HG03520 (cell line): Measurements from ENCODE around the gene CYP4V2.
A peak's percentile ranks its signal among the peaks of the same experiment; 100 is the strongest.

Experiments
- ATAC-seq: cut with Tn5 transposase; IDR thresholded peaks from one replicate; pipeline ENCODE4 v1.9.1; 2021; ENCODE audit warnings: mild to moderate bottlenecking, moderate library complexity; ENCODE audit not compliant: unreplicated experiment

Gene CYP4V2

DNA sequence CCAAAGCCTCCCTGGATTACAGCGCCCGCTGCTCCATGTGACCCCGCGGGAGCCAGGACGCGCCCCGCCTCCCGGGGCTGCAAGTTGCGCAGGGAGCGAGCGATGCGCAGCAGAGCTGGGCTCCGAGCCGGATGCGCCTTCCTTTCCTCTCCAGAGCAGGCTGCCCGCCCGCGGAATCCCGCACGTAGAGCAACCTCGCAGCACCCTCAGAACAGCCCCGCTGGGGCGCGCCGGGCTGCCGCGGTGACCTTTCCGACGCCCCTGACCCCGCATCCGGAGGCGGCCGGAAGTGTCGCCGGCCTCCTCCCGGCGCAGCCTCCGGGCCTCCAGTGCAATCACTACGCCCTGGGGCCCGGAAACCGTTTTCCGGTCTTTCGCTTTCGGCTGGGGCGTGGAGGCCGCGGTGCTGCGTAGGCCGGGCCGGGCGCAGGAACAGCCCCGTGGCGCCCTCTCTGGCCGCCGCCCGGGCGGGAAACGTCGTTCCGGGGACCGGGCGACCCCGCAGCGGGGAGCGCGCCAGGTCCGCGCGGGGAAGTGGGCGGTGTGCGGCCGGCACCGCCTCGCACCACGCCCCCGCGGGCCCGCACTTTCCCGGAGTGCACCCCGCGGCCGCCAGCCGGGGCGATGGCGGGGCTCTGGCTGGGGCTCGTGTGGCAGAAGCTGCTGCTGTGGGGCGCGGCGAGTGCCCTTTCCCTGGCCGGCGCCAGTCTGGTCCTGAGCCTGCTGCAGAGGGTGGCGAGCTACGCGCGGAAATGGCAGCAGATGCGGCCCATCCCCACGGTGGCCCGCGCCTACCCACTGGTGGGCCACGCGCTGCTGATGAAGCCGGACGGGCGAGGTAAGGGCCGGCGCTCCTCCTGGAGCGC lies at the start of gene CYP4V2:
Gene CYP4V2 (plus strand): TSS at position 368 of the 866 bp plus-strand sequence. CDS start 257 bp downstream, at position 625.
- ATAC-seq: peak; percentile 84

DNA sequence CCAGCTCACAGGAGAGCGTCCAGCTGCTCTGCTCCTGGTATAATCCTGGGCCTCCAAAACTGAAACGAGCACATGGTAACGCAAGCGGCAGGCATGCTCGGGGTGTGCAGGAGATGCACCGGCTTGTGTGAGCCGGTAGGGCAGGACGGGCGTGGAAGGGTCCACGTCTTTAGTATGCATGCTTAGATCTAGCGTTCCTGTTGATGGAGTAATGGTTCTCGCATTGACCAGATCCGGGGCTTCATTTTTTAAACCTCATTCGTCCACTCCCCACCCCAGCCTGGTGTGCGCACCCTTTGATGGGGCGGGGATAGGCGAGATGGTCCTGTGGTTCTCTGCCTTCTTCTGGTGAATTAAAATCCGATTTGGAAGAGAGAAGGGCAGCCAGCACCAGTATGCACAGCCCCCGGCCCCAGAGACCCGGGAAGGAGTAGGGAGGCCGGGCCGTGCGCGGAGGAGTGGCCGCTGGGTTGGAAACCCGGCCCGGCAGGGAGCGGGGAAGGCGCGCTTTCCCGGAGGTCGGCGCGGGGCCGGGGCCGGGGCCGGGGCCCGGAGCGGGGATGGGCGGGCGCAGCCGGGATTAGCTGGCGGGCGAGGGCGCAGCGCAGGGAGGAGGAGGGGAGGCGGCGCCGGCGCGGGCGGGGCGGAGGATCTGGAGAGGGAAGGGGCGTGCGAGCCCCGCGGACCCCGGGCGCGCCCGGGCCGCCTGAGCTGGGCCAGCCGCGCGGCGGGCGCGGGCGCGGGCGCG lies 47.0 kb upstream of the CYP4V2 start:
- ATAC-seq: peak; percentile 59

DNA sequence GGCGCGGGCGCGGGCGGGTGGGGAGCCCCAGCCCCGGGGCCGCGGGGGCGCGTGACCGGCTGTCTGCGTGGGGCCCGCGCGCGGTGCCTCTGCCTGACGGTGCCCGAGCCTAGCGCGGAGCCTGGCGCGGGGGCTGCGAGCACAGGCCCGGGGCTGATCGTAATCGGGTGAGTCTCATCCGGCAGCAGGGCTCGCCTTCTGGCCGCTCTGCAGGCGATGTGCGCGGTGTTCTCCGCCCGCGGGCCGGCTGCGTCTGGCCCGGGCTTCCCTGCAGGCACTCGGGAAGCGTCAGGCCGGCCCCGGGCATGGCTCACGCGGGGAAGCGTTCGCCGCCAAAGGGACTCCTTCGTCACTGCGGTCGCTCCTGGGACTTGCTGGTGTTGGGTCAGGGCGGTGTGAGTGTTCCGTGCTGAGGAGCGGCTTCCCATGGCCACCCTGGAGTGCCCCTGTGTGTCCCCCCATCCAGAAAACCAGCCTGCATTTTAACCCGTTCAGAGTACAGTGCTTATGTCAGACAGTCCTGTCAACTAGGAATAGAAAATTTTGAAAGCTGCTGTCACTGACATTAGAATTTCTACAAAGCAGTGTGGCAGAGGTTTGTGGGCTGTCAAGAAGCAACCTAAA lies 46.3 kb upstream of the CYP4V2 start:
- ATAC-seq: peak; percentile 33

DNA sequence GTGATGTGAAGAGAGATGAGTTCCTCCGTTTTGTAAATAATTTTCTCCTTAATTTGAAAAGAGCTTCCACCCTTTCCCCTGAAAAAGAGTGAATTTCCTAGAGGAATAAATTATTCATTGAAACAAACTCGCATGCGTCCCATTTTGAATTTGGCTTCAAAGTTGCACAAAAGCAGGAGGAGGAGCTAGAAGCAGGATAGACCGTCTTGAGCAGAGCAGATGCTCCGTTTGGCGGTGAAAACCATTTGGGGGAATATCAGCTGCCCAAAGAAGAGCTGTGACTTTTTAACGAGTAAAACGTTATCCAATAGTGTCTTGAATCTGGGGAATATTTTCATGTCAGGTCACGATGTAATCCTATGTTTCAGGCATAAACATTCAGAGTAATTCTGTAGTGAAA lies 44.9 kb upstream of the CYP4V2 start:
- ATAC-seq: no peak

DNA sequence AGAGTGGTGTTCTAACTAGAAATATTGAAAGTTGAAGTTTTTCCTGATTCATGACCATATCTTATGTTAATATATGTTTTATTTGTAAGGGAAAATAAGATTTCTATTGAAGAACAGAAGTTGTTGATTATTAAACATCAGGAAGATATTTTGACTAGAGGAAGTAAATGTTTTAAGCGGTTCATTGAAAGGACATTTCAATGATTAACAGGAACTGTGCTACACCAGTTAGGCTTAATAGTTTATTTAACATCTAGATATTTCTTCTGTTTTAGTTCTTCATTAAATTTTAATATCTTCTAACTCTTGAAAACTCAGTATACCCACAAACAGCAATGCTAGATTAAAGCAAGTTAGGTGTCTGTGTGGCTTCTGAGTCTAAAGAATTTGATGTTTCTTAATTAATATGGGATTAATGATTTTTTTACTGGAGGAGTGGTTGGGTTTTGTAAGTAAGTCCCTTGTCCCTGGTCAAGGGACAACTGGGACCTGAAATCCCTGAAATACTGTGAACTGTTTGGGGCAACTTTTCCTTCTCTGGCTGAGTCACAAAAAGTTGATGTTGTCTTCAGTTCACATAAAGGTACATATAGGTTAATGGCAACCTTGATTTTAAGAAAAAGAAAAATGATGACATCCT lies 42.9 kb upstream of the CYP4V2 start:
- no peak for ATAC-seq

DNA sequence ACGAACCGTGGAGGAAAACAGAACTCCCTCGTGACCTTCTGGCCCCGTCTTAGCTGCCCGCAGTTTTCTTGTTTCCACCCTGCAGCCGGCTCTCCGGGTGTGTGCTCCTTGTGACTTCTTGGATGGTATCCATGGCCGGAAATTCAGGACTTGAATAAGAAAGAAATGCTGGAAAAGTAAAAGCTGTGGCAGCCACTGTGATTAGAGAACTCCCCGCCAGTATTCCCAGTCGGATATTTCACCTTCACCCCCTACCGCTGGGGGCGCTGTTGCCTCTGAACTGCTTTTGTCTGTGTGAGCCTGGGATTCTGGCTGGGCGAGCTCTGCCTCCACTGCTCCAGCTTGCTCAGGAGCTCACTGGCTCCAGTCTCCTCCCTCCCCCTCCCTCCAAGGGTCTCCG lies 41.5 kb upstream of the CYP4V2 start:
- no peak for ATAC-seq

DNA sequence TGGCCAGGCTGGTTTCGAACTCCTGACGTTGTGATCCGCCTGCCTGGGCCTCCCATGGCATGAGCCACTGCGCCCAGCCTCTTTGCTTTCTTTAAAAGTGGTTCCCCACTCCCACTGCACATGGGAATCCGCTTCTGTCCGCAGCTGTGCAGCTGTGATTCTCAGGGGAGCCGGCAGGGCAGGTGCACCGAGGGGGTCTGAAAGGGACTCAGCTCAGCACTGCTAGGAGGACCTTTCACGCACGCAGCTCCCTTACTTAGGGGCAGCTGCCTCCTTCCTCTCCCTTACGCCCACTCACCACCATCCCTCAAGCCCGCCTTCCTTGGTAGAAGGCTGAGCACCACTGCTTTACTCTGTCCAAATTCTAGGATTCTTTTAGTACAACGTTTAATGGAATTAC lies 40.4 kb upstream of the CYP4V2 start:
- ATAC-seq: no peak

DNA sequence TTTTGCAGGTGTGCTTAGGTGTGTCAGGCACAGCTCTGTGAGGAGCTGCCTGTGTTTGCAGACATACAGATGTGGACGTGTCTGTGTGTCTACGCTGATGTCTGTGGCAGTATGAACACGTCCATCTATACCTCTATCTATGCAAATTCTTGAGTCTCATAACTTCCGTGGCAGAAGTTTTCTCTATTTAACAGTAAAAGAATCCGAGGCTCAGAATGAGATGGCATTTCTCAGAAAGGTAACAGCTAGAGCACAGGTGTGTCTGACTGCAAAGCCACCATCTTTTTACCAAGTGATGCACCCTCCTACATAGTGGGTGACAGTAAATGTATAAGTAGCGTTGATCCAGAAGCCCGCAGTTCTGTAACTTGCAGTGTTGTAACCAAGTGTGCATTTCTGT lies 39.9 kb upstream of the CYP4V2 start:
- peak; percentile 52 for ATAC-seq

DNA sequence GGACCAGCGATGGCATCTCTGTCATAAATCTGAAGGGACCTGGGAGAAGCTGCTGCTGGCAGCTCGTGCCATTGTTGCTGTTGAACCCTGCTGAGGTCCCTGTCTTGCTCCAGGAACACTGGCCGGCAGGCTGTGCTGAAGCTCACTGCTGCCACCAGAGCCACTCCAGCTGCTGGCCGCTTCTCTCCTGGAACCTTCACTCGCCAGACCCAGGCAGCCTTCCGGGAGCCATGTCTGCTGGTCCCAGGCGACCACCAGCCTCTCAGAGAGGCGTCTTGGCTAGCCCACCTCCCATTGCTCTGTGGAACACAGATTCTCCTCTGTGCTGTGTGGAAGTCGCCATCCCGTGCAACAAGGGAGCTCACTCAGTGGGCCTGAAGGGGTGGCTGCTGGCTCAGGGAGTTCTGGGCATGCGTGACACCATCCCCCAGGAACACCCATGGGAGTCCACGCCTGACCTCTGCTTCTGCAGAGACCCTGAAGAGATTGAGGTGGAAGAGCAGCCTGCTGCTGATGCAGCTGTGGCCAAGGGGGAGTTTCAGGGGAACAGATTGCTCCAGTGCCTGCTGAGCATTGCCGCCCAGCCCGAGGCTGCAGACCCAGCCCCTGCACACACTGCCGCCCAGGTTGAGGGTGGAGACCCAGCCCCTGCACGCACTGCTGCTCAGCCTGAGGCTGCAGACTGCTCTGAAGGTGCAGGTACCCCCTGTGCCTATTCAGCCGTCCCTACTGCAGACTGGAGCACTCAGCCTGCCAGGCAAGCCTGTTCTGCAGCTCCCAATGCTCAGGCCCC lies 33.1 kb upstream of the CYP4V2 start:
- no peak for ATAC-seq

DNA sequence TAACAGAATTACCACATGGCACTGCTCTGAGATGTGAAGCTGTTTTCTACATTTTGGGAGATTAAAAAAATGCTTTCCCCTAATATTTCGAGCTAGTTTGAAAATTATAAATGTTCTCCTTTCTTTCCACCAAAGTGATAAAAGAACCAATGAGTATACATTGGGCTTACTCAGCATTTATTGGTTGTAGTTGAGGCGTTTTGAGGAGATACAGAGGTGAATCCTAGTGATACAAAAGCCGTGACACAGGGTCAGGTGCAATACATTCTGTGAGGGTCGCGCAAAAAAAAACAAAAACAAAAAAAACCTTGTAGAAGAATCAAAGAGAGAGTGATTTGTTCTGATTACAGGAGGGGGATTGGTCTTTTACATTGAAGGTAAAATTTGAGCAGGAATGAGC lies 32.4 kb upstream of the CYP4V2 start:
- no peak for ATAC-seq

DNA sequence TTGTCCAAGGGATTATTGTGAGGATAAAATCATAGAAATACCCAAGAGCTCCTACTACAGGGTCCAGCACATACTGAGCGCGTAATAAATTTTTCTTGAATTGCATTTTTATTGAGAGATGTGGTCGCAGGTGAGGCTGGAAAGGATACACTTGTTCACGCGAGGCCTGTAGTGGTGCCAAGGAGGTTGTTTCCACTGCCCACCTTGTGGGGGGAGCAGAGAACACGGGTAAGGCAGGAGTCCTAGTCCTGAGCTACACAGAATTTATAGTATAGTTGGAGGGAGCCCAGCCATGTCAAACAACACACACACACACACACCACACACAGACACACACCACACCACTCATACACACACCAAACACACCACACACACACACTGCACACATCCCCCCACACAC lies 31.8 kb upstream of the CYP4V2 start:
- no peak for ATAC-seq

DNA sequence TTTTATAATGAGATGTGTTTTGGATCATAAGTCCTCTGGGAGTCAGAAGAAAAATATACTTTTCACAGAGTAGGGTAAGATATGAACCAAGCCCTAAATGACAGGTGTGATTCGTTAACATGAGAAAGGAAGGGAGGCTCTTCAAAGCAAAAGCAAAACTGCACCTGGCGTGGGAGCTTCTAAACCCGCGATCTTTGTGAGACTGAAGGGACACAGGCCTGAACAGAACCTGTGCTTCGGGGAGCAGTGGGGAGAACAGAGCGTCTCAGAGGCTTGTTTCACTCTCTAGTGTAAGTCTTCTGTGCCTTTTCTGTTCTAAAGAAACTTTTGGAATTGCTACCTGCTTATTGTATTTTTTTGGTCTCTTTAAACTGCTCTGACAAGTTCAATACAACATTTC lies 30.2 kb upstream of the CYP4V2 start:
- peak; percentile 97 for ATAC-seq

DNA sequence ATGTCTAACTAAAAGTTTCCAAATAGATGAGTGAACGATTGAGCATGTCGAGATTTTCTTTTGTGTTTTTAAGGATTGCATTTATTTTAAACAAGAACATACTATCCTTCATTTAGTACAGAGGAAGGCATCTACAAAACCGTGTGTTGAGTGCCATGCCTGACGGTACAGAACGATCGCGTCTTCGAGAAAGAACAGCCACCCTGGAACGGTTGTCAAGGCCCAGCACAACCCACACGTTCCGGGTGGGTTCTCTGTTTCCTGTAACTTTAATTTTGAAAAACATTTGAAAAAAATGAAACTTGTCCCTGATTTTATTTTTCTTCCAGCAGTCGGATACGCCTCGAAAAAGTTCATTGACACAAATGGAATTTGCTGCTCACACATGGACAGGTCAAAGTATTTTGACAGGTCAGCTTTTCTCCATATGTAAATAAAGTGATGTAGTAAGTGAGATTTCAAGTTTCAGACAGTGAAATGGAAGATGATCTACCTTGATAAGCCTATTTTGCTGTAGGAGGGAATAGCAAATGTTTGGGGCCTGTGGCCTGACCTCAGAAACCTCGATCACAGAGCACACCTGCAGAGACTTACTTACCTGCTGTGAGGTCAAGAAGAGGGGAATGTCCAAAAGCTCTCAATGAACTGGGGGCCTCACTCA lies 24.4 kb upstream of the CYP4V2 start:
- no peak for ATAC-seq

DNA sequence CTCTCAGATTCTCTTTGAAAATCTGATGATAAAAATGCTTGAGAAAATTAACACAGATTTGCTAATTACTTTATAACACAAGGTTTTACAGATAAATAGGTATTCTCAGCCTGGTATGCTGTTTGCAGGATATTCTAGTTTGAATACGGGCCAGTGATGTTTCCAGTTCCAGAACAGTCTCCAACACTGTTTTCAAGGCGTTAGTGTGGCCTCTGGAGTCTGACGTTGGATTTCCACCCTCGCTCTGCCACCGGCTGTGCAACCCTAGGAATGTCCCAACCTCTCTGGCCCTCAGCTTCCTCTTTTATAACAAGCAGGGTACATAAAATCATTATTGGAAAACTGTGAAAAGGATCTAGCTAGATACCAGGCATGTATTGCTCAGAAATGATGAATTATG lies 23.8 kb upstream of the CYP4V2 start:
- ATAC-seq: no peak

DNA sequence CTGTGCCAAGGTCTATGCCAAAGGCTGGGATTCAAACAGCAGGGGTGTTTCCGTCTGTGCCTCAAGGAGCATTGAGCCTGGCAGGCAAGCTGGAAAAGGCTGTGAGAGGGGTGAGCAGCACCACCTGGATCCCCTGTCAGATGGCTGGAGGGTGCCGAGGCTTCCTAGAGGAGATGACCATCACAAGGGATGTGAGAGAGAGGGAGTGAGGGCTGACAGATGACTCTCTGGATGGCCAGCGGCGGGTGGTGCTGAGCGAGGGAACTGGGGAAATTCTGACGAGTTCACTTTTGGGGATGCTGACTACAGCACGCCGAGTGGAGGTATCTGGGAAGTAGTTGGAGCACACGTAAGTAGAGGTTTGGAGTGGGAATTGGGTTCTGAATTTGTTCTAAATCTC lies 22.6 kb upstream of the CYP4V2 start:
- ATAC-seq: no peak

DNA sequence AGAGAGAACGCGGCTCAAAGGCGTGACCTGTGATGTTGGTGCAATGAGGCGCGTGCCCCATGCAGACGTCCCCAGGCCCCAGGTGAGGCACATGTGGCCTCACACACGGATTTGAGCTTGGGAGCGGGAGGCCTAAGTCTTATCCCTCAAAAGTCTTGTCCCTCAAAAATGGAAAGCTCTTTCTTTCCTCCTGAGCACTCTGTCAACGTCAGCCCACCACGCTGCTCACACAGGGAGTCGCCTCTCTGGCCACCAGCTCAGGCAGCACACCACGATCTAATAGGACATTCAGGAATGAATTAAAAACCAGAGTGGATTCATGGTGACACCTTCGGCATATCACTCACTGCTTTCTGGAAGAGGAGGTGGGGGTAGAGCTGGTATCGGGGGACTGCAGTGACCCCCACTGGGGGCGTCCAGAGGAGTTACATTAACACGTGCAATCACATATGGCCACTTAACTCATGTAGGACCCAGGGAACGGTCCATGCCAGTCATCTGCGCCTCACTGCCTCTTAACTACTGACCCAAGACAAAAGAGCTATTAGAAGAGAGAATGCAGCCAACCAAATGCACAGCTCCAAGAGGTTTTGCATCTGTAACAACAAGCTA lies 21.9 kb upstream of the CYP4V2 start:
- no peak for ATAC-seq

DNA sequence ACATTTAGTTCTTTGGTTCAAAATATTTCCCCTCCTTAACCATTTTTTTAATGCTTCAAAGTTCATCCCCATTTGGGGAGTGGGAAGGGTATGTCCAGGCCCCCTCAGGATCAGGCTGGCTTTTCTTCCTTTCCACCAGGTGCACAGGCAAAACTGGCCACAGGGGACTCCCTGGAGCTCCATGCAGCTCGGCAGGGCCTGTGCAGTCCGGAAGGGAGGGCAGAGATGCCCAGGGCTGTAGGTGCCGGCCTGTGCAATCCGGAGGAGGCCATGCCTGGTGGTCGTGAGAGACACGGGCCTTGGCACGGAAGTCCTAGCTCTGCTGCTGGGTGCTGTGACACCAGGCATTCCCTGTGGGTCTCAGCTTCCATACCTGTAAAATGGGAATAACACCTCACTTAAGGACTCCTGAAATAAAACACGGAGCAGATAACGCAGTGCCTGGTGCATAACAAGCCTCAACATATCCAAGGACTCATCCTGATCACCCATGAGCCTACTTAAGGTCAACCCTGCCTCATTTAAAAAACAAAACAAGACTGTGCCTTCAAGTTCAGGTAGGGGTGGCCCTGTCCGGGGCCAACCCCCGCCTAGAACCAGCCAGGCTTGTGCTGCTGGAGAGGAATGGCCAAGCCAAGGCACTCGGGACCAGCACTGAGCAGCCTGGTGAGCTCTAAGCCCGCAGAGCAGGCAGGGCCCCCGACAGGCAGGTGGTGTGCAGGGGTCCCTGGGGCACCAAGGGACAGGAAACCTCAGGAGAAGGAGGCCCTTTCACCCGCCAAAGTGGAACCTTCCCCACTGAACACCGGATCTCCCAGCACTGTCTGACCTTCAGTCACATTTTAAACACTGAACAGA lies 21.2 kb upstream of the CYP4V2 start:
- no peak for ATAC-seq

DNA sequence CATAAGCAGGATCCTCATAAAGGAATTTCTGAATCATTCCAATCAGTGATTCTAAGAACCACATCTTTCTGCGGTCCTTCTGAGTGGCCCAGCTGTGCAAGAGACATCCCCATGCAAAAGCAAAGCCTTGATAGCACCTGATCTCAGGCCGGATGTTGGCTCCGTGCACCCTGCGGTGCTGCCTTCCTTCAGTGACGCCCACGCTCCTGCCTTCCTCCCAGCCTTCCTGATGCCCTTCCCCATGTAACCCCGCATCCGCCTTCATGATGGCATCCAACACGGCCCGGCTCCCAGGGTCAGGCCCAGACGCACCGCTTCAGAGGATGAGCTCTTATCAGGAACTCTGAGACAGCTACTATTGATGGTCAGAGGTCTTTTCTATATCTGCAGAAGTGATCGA lies 20.4 kb upstream of the CYP4V2 start:
- no peak for ATAC-seq

DNA sequence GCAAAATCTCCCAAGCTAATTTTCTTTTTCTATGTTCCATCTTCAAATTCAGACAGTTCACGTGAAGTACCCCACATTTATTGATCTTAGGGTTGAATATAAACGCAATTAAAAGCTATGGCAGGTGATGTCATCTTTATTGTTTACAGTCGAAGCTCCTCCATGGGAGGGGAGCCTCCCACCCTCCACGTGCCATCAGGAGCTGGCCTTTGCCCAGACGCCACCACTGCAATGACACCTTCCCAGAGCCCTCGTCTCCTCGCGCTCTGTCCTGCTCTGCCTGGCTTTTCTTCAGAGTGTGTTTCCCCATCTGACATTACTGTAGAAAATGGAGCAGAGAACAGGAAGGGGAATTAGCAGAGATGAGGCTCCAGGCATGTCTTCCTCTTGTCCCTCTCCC lies 18.8 kb upstream of the CYP4V2 start:
- ATAC-seq: no peak
